ENCODE data around the gene FAM181A.

Gene FAM181A

GRCh38 chr14:93965946-93966474, 38.9 kb downstream of the FAM181A start:
- Histone ChIP-seq H3K79me2 (ENCODE audit: insufficient read depth, low read length) (no peaks in the 10 kb centered on the region), H3K4me1 (ENCODE audit: insufficient read depth, low read length, severe bottlenecking) (peaks cover 84% of the 10 kb centered on the region), H3K36me3 (ENCODE audit: insufficient read depth, low read length) (no peaks in the 10 kb centered on the region), H3K27me3 (ENCODE audit: insufficient read depth, low read length) (no peaks in the 10 kb centered on the region), H3K4me3 (ENCODE audit: low read depth, low read length, poor library complexity, severe bottlenecking) (no peak overlapping the region), H3K9me2 (ENCODE audit: low read depth, low read length) (no peaks in the 10 kb centered on the region), H3K4me2 (ENCODE audit: low read length) (no peak overlapping the region), H3K9ac (ENCODE audit: low read length) (no peak overlapping the region; the same call in 1 of the 2 replicates), H3K27ac (ENCODE audit: low read depth, low read length, poor library complexity, severe bottlenecking) (peak overlapping the region; percentile 100), H3F3A (ENCODE audit: insufficient read depth, low read length) (peaks cover 7% of the 10 kb centered on the region; the same call in 1 of the 2 replicates), H3K9me3 (ENCODE audit: low read length) (no peaks in the 10 kb centered on the region), H2AFZ (ENCODE audit: low read length) (no peak overlapping the region), H4K20me1 (ENCODE audit: insufficient read depth, low read length) (no peaks in the 10 kb centered on the region)
- TF ChIP-seq CTCF (IDR thresholded peaks at IDR 0.05; ENCODE audit: low read length) (no peak), EZH2 (IDR thresholded peaks at IDR 0.05; ENCODE audit: borderline replicate concordance, low read length) (no peak)

GRCh38 chr14:93967637-93968250, 40.6 kb downstream of the FAM181A start:
- peak overlapping the region; percentile 75; the same call in 1 of the 2 replicates for H3K4me2 ChIP-seq (ENCODE audit: low read length)
- peaks cover 84% of the 10 kb centered on the region for H3K4me1 ChIP-seq (ENCODE audit: insufficient read depth, low read length, severe bottlenecking)
- TF ChIP-seq EZH2 (IDR thresholded peaks at IDR 0.05; ENCODE audit: borderline replicate concordance, low read length) (no peak), CTCF (IDR thresholded peaks at IDR 0.05; ENCODE audit: low read length) (no peak)

GRCh38 chr14:93969082-93969828, 42.1 kb downstream of the FAM181A start:
- H3K4me2 ChIP-seq (ENCODE audit: low read length): peak overlapping the region; percentile 75
- H3K4me1 ChIP-seq (ENCODE audit: insufficient read depth, low read length, severe bottlenecking): peaks cover 84% of the 10 kb centered on the region
- H3K9me2 ChIP-seq (ENCODE audit: low read depth, low read length): no peaks in the 10 kb centered on the region
- peak overlapping the region; percentile 100 for H3K27ac ChIP-seq (ENCODE audit: low read depth, low read length, poor library complexity, severe bottlenecking)
- peak overlapping the region; percentile 85 for H3K9ac ChIP-seq (ENCODE audit: low read length)
- no peak overlapping the region for H2AFZ ChIP-seq (ENCODE audit: low read length)
- no peaks in the 10 kb centered on the region; the same call in 1 of the 2 replicates for H3F3A ChIP-seq (ENCODE audit: insufficient read depth, low read length)
- TF ChIP-seq EZH2 (IDR thresholded peaks at IDR 0.05; ENCODE audit: borderline replicate concordance, low read length) (no peak), CTCF (IDR thresholded peaks at IDR 0.05; ENCODE audit: low read length) (no peak)
- no peak overlapping the region for H3K4me3 ChIP-seq (ENCODE audit: low read depth, low read length, poor library complexity, severe bottlenecking)
- H3K79me2 ChIP-seq (ENCODE audit: insufficient read depth, low read length): no peaks in the 10 kb centered on the region
- H3K36me3 ChIP-seq (ENCODE audit: insufficient read depth, low read length): no peaks in the 10 kb centered on the region
- no peaks in the 10 kb centered on the region for H4K20me1 ChIP-seq (ENCODE audit: insufficient read depth, low read length)
- H3K9me3 ChIP-seq (ENCODE audit: low read length): no peaks in the 10 kb centered on the region
- no peaks in the 10 kb centered on the region for H3K27me3 ChIP-seq (ENCODE audit: insufficient read depth, low read length)

More at GRCh38 chr14:93967637-93968250, 40.6 kb downstream of the FAM181A start:
- H3K27me3 ChIP-seq (ENCODE audit: insufficient read depth, low read length): no peaks in the 10 kb centered on the region
- no peaks in the 10 kb centered on the region for H3K36me3 ChIP-seq (ENCODE audit: insufficient read depth, low read length)
- H3K9me3 ChIP-seq (ENCODE audit: low read length): no peaks in the 10 kb centered on the region
- no peaks in the 10 kb centered on the region for H3K79me2 ChIP-seq (ENCODE audit: insufficient read depth, low read length)
- peak overlapping the region; percentile 85 for H3K9ac ChIP-seq (ENCODE audit: low read length)
- no peaks in the 10 kb centered on the region for H4K20me1 ChIP-seq (ENCODE audit: insufficient read depth, low read length)
- no peak overlapping the region for H2AFZ ChIP-seq (ENCODE audit: low read length)
- no peaks in the 10 kb centered on the region for H3K9me2 ChIP-seq (ENCODE audit: low read depth, low read length)
- H3F3A ChIP-seq (ENCODE audit: insufficient read depth, low read length): peaks cover 7% of the 10 kb centered on the region; the same call in 1 of the 2 replicates
- H3K4me3 ChIP-seq (ENCODE audit: low read depth, low read length, poor library complexity, severe bottlenecking): no peak overlapping the region
- peak overlapping the region; percentile 100 for H3K27ac ChIP-seq (ENCODE audit: low read depth, low read length, poor library complexity, severe bottlenecking)

Data from OCI-LY1 (cell line).